ENCODE measurements around the gene P2RX6.
A peak's percentile ranks its signal among the peaks of the same experiment; 100 is the strongest.
"Not testable (repeated sequence)": the region's sequence is repeated elsewhere in the genome, so short reads cannot be mapped to it uniquely, and the experiment has no call there.

Gene P2RX6

GRCh38 chr22:21014726-21015465, at the start of gene P2RX6:
P2RX6 (plus strand) TSS chr22:21015165; CDS start chr22:21015175, 10 bp downstream.
- peak; percentile 97 for DNase-seq

- DNase-seq, result no peak
Observed at GRCh38 chr22:20965888-20966855, 48.8 kb upstream of the P2RX6 start.

- no peak for DNase-seq
Observed at GRCh38 chr22:20966883-20967696, 47.9 kb upstream of the P2RX6 start, which contains the start of gene AIFM3. AIFM3 (plus strand) TSS chr22:20967255; CDS start chr22:20967945, 690 bp downstream.

GRCh38 chr22:20967697-20968211, 47.2 kb upstream of the P2RX6 start:
- no peak for DNase-seq

- no peak for DNase-seq
Observed at GRCh38 chr22:20968281-20968977, 46.5 kb upstream of the P2RX6 start.

- DNase-seq, result no peak
Observed at GRCh38 chr22:20970939-20971657, 43.9 kb upstream of the P2RX6 start.

GRCh38 chr22:20972014-20972694, 42.8 kb upstream of the P2RX6 start:
- DNase-seq, result not testable (repeated sequence)

- no peak for DNase-seq
Observed at GRCh38 chr22:20972933-20973577, 41.9 kb upstream of the P2RX6 start.

GRCh38 chr22:20973634-20974286, 41.2 kb upstream of the P2RX6 start:
- DNase-seq, result no peak

GRCh38 chr22:20974336-20974955, 40.5 kb upstream of the P2RX6 start:
- DNase-seq, result no peak

GRCh38 chr22:20975541-20976290, 39.2 kb upstream of the P2RX6 start:
- no peak for DNase-seq

GRCh38 chr22:20976291-20976877, 38.6 kb upstream of the P2RX6 start:
- no peak for DNase-seq

GRCh38 chr22:20977019-20977418, 37.9 kb upstream of the P2RX6 start:
- no peak for DNase-seq

GRCh38 chr22:20977516-20978170, 37.3 kb upstream of the P2RX6 start:
- DNase-seq, result no peak

- DNase-seq, result no peak
Observed at GRCh38 chr22:20978419-20978818, 36.5 kb upstream of the P2RX6 start.

- DNase-seq, result no peak
Observed at GRCh38 chr22:20979243-20979809, 35.6 kb upstream of the P2RX6 start.

GRCh38 chr22:20979940-20980453, 35.0 kb upstream of the P2RX6 start:
- no peak for DNase-seq
